Thyroid gland (tissue), 4 donors: ENCODE measurements around the gene FAM200A. TPM values are rescaled to one million over a fixed set of nuclear protein-coding genes. Genes with fewer than 3 reads are reported as not detected.
"Not testable (repeated sequence)": the region's sequence is repeated elsewhere in the genome, so short reads cannot be mapped to it uniquely, and the experiment has no call there.

ENCODE experiments used
- DNase-seq, 2 donors: peaks; one replicate each; pipeline ENCODE4 v3.0.0-alpha.2; 2019
- H3K27ac ChIP-seq, 3 donors: fragments of 200-600 bp; sonication (generic); 1 replicate in 2 of 3; 2 replicates in 1 of 3; pipeline ENCODE4 v1.5.1; 2016 to 2019; ENCODE audit warnings: mild to moderate bottlenecking in 1 of 3, moderate library complexity in 1 of 3
- H3K27me3 ChIP-seq: fragments of 200-600 bp; sonication (generic); one replicate; pipeline ENCODE4 v1.5.1; 2019
- H3K36me3 ChIP-seq, 2 donors: fragments of 200-600 bp; sonication (generic); one replicate each; pipeline ENCODE4 v1.5.1; 2016 to 2019
- H3K4me1 ChIP-seq, 2 donors: fragments of 200-600 bp; sonication (generic); one replicate each; pipeline ENCODE4 v1.5.1; 2017 to 2019
- H3K4me3 ChIP-seq, 3 donors: fragments of 200-600 bp; sonication (generic); replicated peaks in 1 of 3; 1 replicate in 2 of 3; 2 replicates in 1 of 3; pipeline ENCODE4 v1.5.1; 2016; ENCODE audit warnings: mild to moderate bottlenecking in 1 of 3
- H3K9me3 ChIP-seq: fragments of 200-600 bp; sonication (generic); one replicate; pipeline ENCODE4 v1.5.1; 2017
- CTCF ChIP-seq, 6 experiments: fragments of 200-600 bp in 3 of 6; fragments of 450-650 bp in 3 of 6; sonication (generic) in 3 of 6; IDR thresholded peaks; one replicate each; pipeline ENCODE4 v1.5.1; 2016 to 2019; ENCODE audit warnings: antibody characterized with exemption in 6 of 6, mild to moderate bottlenecking in 2 of 6, inconsistent platforms in 1 of 6, moderate library complexity in 1 of 6
- POLR2A ChIP-seq, 2 donors: fragments of 450-650 bp; IDR thresholded peaks; one replicate each; pipeline ENCODE4 v1.6.1; 2017; ENCODE audit warnings: antibody characterized with exemption in 2 of 2, mild to moderate bottlenecking in 2 of 2, moderate library complexity in 1 of 2
- WGBS, 2 donors: methylation state at CpG; one replicate each; pipeline ENCODE4 v1.1.5; 2017; 5-methylcytosine and 5-hydroxymethylcytosine counted together
- intact Hi-C: fragments of 100-400 bp; cut with DNase I; formaldehyde crosslinking; loops from one replicate; pipeline ENCODE4 v1.15.1; 2023
- total RNA-seq, 4 donors: library from RNA; depleted of rRNA; stranded (reverse); fragments of >200 nt; gene quantifications; one replicate each; pipeline ENCODE4 v1.2.3, GENCODE V29; 2016

Gene FAM200A
- total RNA-seq, 4 donors from 2014 or later: 4.4 to 10.6 (median 7.4) TPM

GRCh38 chr7:99573257-99573656 is 21.3 kb upstream of the FAM200A start:
- no peak for TF ChIP-seq CTCF (IDR thresholded peaks at IDR 0.05)
- TF ChIP-seq POLR2A (IDR thresholded peaks at IDR 0.05): no peak
- H3K4me3 ChIP-seq: no peak overlapping the region

DNA sequence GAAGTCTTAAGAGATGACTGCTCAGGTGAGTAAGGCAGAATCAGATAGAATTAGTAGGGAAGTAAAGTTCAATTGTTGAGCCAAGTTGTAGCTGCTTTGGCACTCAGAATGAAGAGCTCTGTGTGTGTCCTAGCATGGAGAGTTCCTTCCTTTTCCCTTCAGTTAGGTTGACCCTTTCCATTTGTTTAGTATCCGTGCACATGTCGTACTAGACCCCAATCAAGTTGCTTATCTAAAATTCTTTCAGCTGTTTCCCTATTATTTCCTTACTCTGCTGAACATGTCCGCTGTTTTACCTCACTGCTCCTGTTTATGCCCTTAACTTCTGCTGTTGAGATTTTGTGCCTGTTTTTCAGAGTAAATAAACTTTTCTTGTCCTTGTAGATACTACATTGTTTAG is 19.9 kb upstream of the FAM200A start:
- no peaks in the 10 kb centered on the region for H3K4me1 ChIP-seq
- H3K9me3 ChIP-seq: no peaks in the 10 kb centered on the region
- H3K27ac ChIP-seq: no peak overlapping the region
- intact Hi-C loops: no loop called here
- H3K27me3 ChIP-seq: no peaks in the 10 kb centered on the region
- no peak overlapping the region for H3K4me3 ChIP-seq
- WGBS, 2 donors: 94 to 96% methylated on average over 3 of the region's 3 CpGs
- no peak for DNase-seq
- no peak for TF ChIP-seq POLR2A (IDR thresholded peaks at IDR 0.05)
- TF ChIP-seq CTCF (IDR thresholded peaks at IDR 0.05): no peak
- peaks cover 17 to 36% of the 10 kb centered on the region in 2 donors for H3K36me3 ChIP-seq

More at GRCh38 chr7:99573257-99573656, 21.3 kb upstream of the FAM200A start:
- Histone ChIP-seq H3K27ac (no peak overlapping the region), H3K36me3 (peaks cover 17 to 36% of the 10 kb centered on the region in 2 donors), H3K27me3 (no peaks in the 10 kb centered on the region), H3K9me3 (no peaks in the 10 kb centered on the region), H3K4me1 (no peaks in the 10 kb centered on the region)
- intact Hi-C loops: no loop called here
- WGBS, 2 donors: 93 to 98% methylated on average over 1 of the region's 1 CpG
- no peak for DNase-seq

GRCh38 chr7:99568770-99569169 is 16.9 kb upstream of the FAM200A start:
- DNase-seq, H3K27ac ChIP-seq, H3K4me3 ChIP-seq, intact Hi-C loops, H3K27me3 ChIP-seq, H3K9me3 ChIP-seq, H3K4me1 ChIP-seq: not testable (repeated sequence)
- peaks cover 34 to 54% of the 10 kb centered on the region in 2 donors for H3K36me3 ChIP-seq
- 98 to 99% methylated on average over 7 of the region's 7 CpGs for WGBS, 2 donors

DNA sequence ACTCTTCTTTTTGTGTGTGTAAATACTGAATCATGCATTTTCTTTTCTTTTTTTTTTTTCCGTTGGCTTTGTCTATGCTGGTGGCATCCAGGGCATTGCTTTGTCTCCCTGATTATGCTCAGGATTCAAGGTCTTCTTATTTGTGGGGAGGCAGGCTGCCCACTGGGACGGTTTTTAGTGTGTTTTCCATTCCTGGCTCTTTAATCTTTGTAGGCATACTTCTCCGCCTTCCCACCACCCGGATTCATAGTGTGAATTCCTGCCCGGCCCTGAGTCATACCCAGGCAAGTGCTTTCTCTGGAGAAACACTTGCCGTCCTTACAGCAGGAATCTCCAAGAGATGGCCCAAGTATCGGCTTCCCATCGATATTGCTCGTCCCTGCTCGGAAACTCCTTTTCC is 11.7 kb upstream of the FAM200A start:
- Histone ChIP-seq H3K27ac (no peak overlapping the region), H3K27me3 (no peaks in the 10 kb centered on the region), H3K4me1 (peaks cover 0 to 10% of the 10 kb centered on the region in 2 donors), H3K4me3 (no peak overlapping the region), H3K9me3 (no peaks in the 10 kb centered on the region), H3K36me3 (peaks cover 44 to 55% of the 10 kb centered on the region in 2 donors)
- no peak for DNase-seq
- TF ChIP-seq POLR2A (IDR thresholded peaks at IDR 0.05): no peak
- no peak for TF ChIP-seq CTCF (IDR thresholded peaks at IDR 0.05)
- WGBS, 2 donors: 96% methylated on average over 10 of the region's 10 CpGs
- intact Hi-C loops: no loop called here

GRCh38 chr7:99562832-99563231 is 10.9 kb upstream of the FAM200A start:
- intact Hi-C loops: no loop called here
- H3K27ac ChIP-seq: no peak overlapping the region

More at GRCh38 chr7:99562832-99563231, 10.9 kb upstream of the FAM200A start:
- Histone ChIP-seq H3K36me3 (peaks cover 44 to 55% of the 10 kb centered on the region in 2 donors), H3K9me3 (no peaks in the 10 kb centered on the region), H3K4me3 (no peak overlapping the region), H3K27me3 (no peaks in the 10 kb centered on the region), H3K4me1 (peaks cover 0 to 10% of the 10 kb centered on the region in 2 donors)
- 50 to 82% methylated on average over 2 of the region's 2 CpGs for WGBS, 2 donors
- no peak for TF ChIP-seq CTCF (IDR thresholded peaks at IDR 0.05)
- TF ChIP-seq POLR2A (IDR thresholded peaks at IDR 0.05): no peak
- no peak for DNase-seq
